SU-DHL-6 (cell line): ENCODE results near the gene LDLRAD1.

Experiments
- H2AFZ ChIP-seq: fragments of 200-600 bp; sonication (generic); 2 replicates; pipeline ENCODE4 v1.6.1; 2014; ENCODE audit warnings: low read depth, mild to moderate bottlenecking, moderate library complexity, mixed read lengths, antibody characterized with exemption, low read length; ENCODE audit not compliant: severe bottlenecking
- H3F3A ChIP-seq: fragments of 200-600 bp; shearing (Covaris generic); 2 replicates; pipeline ENCODE4 v1.6.0; 2016; ENCODE audit warnings: antibody characterized with exemption, mild to moderate bottlenecking; ENCODE audit not compliant: insufficient read depth
- H3K27ac ChIP-seq: fragments of 200-600 bp; sonication (generic); 2 replicates; pipeline ENCODE4 v1.5.1; 2016; ENCODE audit warnings: low read depth, mild to moderate bottlenecking, low read length, moderate library complexity, mixed read lengths
- H3K27me3 ChIP-seq: fragments of 200-600 bp; sonication (generic), shearing (Covaris generic); 2 replicates; pipeline ENCODE4 v1.6.0; 2014; ENCODE audit warnings: mild to moderate bottlenecking, low read length
- H3K36me3 ChIP-seq: fragments of 200-600 bp; sonication (generic); 2 replicates; pipeline ENCODE4 v1.6.1; 2014; ENCODE audit warnings: mild to moderate bottlenecking, low read length, mixed read lengths
- H3K4me2 ChIP-seq: fragments of 300-600, 200-600 bp; shearing (Covaris generic), sonication (generic); 2 replicates; pipeline ENCODE4 v1.6.0; 2014; ENCODE audit warnings: low read length, low read depth, mild to moderate bottlenecking; ENCODE audit not compliant: poor library complexity, severe bottlenecking
- H3K4me3 ChIP-seq: fragments of 200-600 bp; sonication (generic); 2 replicates; pipeline ENCODE4 v1.5.1; 2014; ENCODE audit warnings: antibody characterized with exemption, low read length, mild to moderate bottlenecking, mixed read lengths; ENCODE audit not compliant: insufficient read depth, poor library complexity, severe bottlenecking
- H3K79me2 ChIP-seq: fragments of 200-600 bp; sonication (generic); 2 replicates; pipeline ENCODE4 v1.6.1; 2014; ENCODE audit warnings: mild to moderate bottlenecking, low read length, moderate library complexity; ENCODE audit not compliant: insufficient read depth
- H3K9ac ChIP-seq: fragments of 200-600 bp; sonication (generic); 2 replicates; pipeline ENCODE4 v1.7.0; 2014; ENCODE audit warnings: mild to moderate bottlenecking, low read length
- H3K9me2 ChIP-seq: fragments of 200-600 bp; sonication (generic); replicated peaks from 2 replicates; pipeline ENCODE4 v1.6.1; 2014; ENCODE audit warnings: low read length; ENCODE audit not compliant: insufficient read depth
- H3K9me3 ChIP-seq: fragments of 200-600 bp; sonication (generic); 2 replicates; pipeline ENCODE4 v1.6.1; 2014; ENCODE audit warnings: low read length, mixed read lengths; ENCODE audit not compliant: insufficient read depth
- H4K20me1 ChIP-seq: fragments of 200-600 bp; sonication (generic); 2 replicates; pipeline ENCODE4 v1.6.1; 2014; ENCODE audit warnings: low read depth, mild to moderate bottlenecking, antibody characterized with exemption, low read length, moderate library complexity, mixed read lengths
- CTCF ChIP-seq: fragments of 200-600 bp; sonication (generic); IDR thresholded peaks from one replicate; pipeline ENCODE4 v1.5.1; 2017; ENCODE audit warnings: antibody characterized with exemption, mild to moderate bottlenecking, low read length, moderate library complexity; ENCODE audit not compliant: insufficient read depth, poor library complexity, severe bottlenecking
- EZH2phosphoT487 ChIP-seq: fragments of 200-600 bp; sonication (generic), shearing (Covaris generic); conservative IDR thresholded peaks from 2 replicates; pipeline ENCODE4 v1.6.1; 2018; ENCODE audit warnings: mild to moderate bottlenecking, antibody characterized with exemption, low read length, moderate library complexity, mixed read lengths

The LDLRAD1 gene

GRCh38 chr1:54053745-54054437 lies 35.9 kb upstream of the LDLRAD1 start:
- H3K79me2 ChIP-seq, result peaks cover 50% of the 10 kb centered on the region

GRCh38 chr1:54052934-54053744 lies 35.2 kb upstream of the LDLRAD1 start, which contains the start of the genes TCEANC2 and TMEM59:
TSS of gene TCEANC2 (plus strand) at chr1:54053608. CDS start at chr1:54054423, 815 bp downstream.
TSS of gene TMEM59 (minus strand) at chr1:54053204. CDS start at chr1:54053188, 16 bp downstream.
- peaks cover 57% of the 10 kb centered on the region for H3K79me2 ChIP-seq

More at GRCh38 chr1:54053745-54054437, 35.9 kb upstream of the LDLRAD1 start:
- Histone ChIP-seq H3K9ac (peak overlapping the region; percentile 93), H3F3A (peaks cover 3% of the 10 kb centered on the region), H3K9me3 (no peaks in the 10 kb centered on the region), H3K36me3 (no peaks in the 10 kb centered on the region), H3K27me3 (no peaks in the 10 kb centered on the region), H3K9me2 (no peaks in the 10 kb centered on the region), H3K4me2 (peak overlapping the region; percentile 92), H2AFZ (peak overlapping the region; percentile 87), H3K27ac (peak overlapping the region; percentile 76), H4K20me1 (no peaks in the 10 kb centered on the region), H3K4me3 (peak overlapping the region; percentile 92)
- no peak for TF ChIP-seq EZH2phosphoT487

GRCh38 chr1:54052431-54052933 lies 34.5 kb upstream of the LDLRAD1 start:
- peak overlapping the region; percentile 79 for H3K4me2 ChIP-seq
- H3K79me2 ChIP-seq, result peaks cover 64% of the 10 kb centered on the region
- TF ChIP-seq EZH2phosphoT487 (no peak), CTCF (no peak)
- no peaks in the 10 kb centered on the region for H4K20me1 ChIP-seq
- H3K4me3 ChIP-seq, result peak overlapping the region; percentile 88
- peak overlapping the region; percentile 43 for H2AFZ ChIP-seq
- H3K27ac ChIP-seq, result peak overlapping the region; percentile 72
- H3K9me2 ChIP-seq, result no peaks in the 10 kb centered on the region
- peak overlapping the region; percentile 71 for H3K9ac ChIP-seq
- H3F3A ChIP-seq, result peaks cover 8% of the 10 kb centered on the region
- H3K36me3 ChIP-seq, result no peaks in the 10 kb centered on the region
- H3K27me3 ChIP-seq, result no peaks in the 10 kb centered on the region
- H3K9me3 ChIP-seq, result no peaks in the 10 kb centered on the region

More at GRCh38 chr1:54052934-54053744, 35.2 kb upstream of the LDLRAD1 start, which contains the start of the genes TCEANC2 and TMEM59:
- Histone ChIP-seq H4K20me1 (no peaks in the 10 kb centered on the region), H3K4me2 (peak within 1 kb of the TSS; percentile 92), H3K4me3 (peak within 1 kb of the TSS; percentile 92), H3K27ac (peak within 1 kb of the TSS; percentile 76), H3K9me3 (no peaks in the 10 kb centered on the region), H2AFZ (peak within 1 kb of the TSS; percentile 87), H3K9me2 (no peaks in the 10 kb centered on the region), H3F3A (peaks cover 8% of the 10 kb centered on the region), H3K9ac (peak within 1 kb of the TSS; percentile 93), H3K27me3 (no peaks in the 10 kb centered on the region), H3K36me3 (no peaks in the 10 kb centered on the region)
- TF ChIP-seq CTCF, result no peak
- TF ChIP-seq EZH2phosphoT487, result no peak
